ENCODE results near the gene SCRN2.

GRCh38 chr17:47878203-47879027 lies 37.3 kb upstream of the SCRN2 start:
- TF ChIP-seq, protein P1, sequence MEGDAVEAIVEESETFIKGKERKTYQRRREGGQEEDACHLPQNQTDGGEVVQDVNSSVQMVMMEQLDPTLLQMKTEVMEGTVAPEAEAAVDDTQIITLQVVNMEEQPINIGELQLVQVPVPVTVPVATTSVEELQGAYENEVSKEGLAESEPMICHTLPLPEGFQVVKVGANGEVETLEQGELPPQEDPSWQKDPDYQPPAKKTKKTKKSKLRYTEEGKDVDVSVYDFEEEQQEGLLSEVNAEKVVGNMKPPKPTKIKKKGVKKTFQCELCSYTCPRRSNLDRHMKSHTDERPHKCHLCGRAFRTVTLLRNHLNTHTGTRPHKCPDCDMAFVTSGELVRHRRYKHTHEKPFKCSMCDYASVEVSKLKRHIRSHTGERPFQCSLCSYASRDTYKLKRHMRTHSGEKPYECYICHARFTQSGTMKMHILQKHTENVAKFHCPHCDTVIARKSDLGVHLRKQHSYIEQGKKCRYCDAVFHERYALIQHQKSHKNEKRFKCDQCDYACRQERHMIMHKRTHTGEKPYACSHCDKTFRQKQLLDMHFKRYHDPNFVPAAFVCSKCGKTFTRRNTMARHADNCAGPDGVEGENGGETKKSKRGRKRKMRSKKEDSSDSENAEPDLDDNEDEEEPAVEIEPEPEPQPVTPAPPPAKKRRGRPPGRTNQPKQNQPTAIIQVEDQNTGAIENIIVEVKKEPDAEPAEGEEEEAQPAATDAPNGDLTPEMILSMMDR (IDR thresholded peaks at IDR 0.05) = no peak
- no peak for TF ChIP-seq POLR2AphosphoS5 (IDR thresholded peaks at IDR 0.05; ENCODE audit: insufficient read depth in 1 of 2, low read depth in 1 of 2)
